Upper lobe of left lung (tissue), 6 donors: ENCODE data around the gene TBCA. TPM values are rescaled to one million over a fixed set of nuclear protein-coding genes. Genes with fewer than 3 reads are reported as not detected.

ENCODE experiments used
- ATAC-seq, 2 donors: fragments of 200-7000 bp; cut with Tn5 transposase; one replicate each; pipeline ENCODE4 v1.9.1; 2022; ENCODE audit warnings: mild to moderate bottlenecking in 2 of 2, moderate library complexity in 2 of 2; ENCODE audit not compliant: low FRiP score in 2 of 2
- DNase-seq, 2 donors: peaks; one replicate each; pipeline ENCODE4 v3.0.0-alpha.2; 2019 to 2020
- H3K27ac ChIP-seq, 4 donors: fragments of 200-600 bp; sonication (generic); one replicate each; pipeline ENCODE4 v1.5.1; 2016 to 2019
- H3K27me3 ChIP-seq, 4 donors: fragments of 200-600 bp; sonication (generic); one replicate each; pipeline ENCODE4 v1.5.1; 2017 to 2019
- H3K36me3 ChIP-seq, 4 donors: fragments of 200-600 bp; sonication (generic); one replicate each; pipeline ENCODE4 v1.5.1; 2016 to 2019
- H3K4me1 ChIP-seq, 4 donors: fragments of 200-600 bp; sonication (generic); one replicate each; pipeline ENCODE4 v1.5.1; 2018 to 2019
- H3K4me3 ChIP-seq, 4 donors: fragments of 200-600 bp; sonication (generic); one replicate each; pipeline ENCODE4 v1.5.1; 2017 to 2019; ENCODE audit warnings: mild to moderate bottlenecking in 2 of 4, moderate library complexity in 1 of 4
- H3K9me3 ChIP-seq, 4 donors: fragments of 200-600 bp; sonication (generic); one replicate each; pipeline ENCODE4 v1.5.1; 2018 to 2019
- POLR2A ChIP-seq, 4 donors: fragments of 450-650 bp; IDR thresholded peaks; one replicate each; pipeline ENCODE4 v1.5.1; 2016 to 2017; ENCODE audit warnings: antibody characterized with exemption in 4 of 4, mild to moderate bottlenecking in 2 of 4
- POLR2AphosphoS5 ChIP-seq, 2 donors: sonication (generic); formaldehyde crosslinking; IDR thresholded peaks; one replicate each; pipeline ENCODE4 v1.5.1; 2017; ENCODE audit warnings: antibody characterized with exemption in 2 of 2
- WGBS, 2 donors: methylation state at CpG; one replicate each; pipeline ENCODE4 v1.1.5; 2017 to 2018; 5-methylcytosine and 5-hydroxymethylcytosine counted together
- total RNA-seq, 6 donors: library from RNA; depleted of rRNA in 4 of 6; stranded (reverse); fragments of >200 nt in 4 of 6; gene quantifications; one replicate each; pipeline versions ENCODE4 v1.1.0 to v1.2.1, GENCODE V29; 2016 to 2021
- TF ChIP-seq, protein P1 (sequence below), 6 experiments: fragments of 450-650 bp in 4 of 6; fragments of 200-600 bp in 2 of 6; sonication (generic) in 2 of 6; IDR thresholded peaks; one replicate each; pipeline ENCODE4 v1.5.1; 2016 to 2019; ENCODE audit warnings: antibody characterized with exemption in 6 of 6
- donor health status: DM: no; HTN: no; CAD: no; lungs with moderate emphysema.
- donor health status: DM: no; HTN: yes; CAD: no; lungs with severe emphysema.

TBCA gene
- total RNA-seq, 6 donors from 2014 or later: 69.2 to 163 (median 124) TPM

DNA sequence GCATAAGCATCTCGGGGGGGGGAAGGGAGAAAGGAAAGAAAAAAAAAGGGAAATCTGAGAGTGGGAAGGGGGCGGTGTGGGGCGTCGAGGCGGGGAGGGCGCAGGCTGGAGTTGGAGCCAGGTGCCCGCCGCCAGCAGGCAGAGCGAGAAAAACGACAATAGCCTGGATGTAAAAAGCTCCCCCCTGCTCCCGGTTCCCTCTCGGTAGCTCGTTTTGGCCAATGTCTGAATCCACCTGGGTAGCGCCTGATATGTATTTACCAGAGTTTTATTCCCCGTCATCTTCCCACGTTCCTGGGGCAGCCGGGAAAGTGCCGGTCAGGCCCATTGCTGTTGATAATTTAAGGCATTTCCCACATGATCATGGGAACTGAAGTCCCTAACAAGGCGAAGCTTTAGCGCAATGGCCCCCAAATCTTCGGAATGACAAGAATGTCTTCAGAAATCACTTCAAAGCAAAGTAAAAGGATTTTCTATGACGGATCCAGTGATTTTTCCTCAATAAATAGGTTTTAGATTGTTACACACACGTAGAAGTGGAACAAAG lies 134.7 kb downstream of the TBCA start:
- TF ChIP-seq POLR2A (IDR thresholded peaks at IDR 0.05): no peak
- TF ChIP-seq, protein P1, sequence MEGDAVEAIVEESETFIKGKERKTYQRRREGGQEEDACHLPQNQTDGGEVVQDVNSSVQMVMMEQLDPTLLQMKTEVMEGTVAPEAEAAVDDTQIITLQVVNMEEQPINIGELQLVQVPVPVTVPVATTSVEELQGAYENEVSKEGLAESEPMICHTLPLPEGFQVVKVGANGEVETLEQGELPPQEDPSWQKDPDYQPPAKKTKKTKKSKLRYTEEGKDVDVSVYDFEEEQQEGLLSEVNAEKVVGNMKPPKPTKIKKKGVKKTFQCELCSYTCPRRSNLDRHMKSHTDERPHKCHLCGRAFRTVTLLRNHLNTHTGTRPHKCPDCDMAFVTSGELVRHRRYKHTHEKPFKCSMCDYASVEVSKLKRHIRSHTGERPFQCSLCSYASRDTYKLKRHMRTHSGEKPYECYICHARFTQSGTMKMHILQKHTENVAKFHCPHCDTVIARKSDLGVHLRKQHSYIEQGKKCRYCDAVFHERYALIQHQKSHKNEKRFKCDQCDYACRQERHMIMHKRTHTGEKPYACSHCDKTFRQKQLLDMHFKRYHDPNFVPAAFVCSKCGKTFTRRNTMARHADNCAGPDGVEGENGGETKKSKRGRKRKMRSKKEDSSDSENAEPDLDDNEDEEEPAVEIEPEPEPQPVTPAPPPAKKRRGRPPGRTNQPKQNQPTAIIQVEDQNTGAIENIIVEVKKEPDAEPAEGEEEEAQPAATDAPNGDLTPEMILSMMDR (IDR thresholded peaks at IDR 0.05): no peak
- TF ChIP-seq POLR2AphosphoS5 (IDR thresholded peaks at IDR 0.05): no peak
- no peak overlapping the region for H3K27ac ChIP-seq
- ATAC-seq: no peak
- H3K4me3 ChIP-seq: no peak overlapping the region
- H3K4me1 ChIP-seq: peaks cover 23 to 66% (median 29%) of the 10 kb centered on the region in 4 donors
- H3K36me3 ChIP-seq: no peaks in the 10 kb centered on the region
- H3K27me3 ChIP-seq: peaks cover 0 to 94% (median 61%) of the 10 kb centered on the region in 4 donors
- H3K9me3 ChIP-seq: no peaks in the 10 kb centered on the region
- WGBS, 2 donors: 15 to 19% methylated on average over 23 of the region's 23 CpGs
- DNase-seq: peak in 1 of 2 donors; percentile 29

Other genes starting within 250 kb of the TBCA start
- gene OTP, start 137.6 kb downstream of the TBCA start, total RNA-seq: not detected